HG03064 (cell line): ENCODE results near the gene C20orf141.
A peak's percentile ranks its signal among the peaks of the same experiment; 100 is the strongest.
"Not testable (repeated sequence)": the region's sequence is repeated elsewhere in the genome, so short reads cannot be mapped to it uniquely, and the experiment has no call there.

Source experiments
- ATAC-seq: cut with Tn5 transposase; IDR thresholded peaks from one replicate; pipeline ENCODE4 v1.9.1; 2021; ENCODE audit warnings: low read depth; ENCODE audit not compliant: unreplicated experiment

C20orf141 gene

DNA sequence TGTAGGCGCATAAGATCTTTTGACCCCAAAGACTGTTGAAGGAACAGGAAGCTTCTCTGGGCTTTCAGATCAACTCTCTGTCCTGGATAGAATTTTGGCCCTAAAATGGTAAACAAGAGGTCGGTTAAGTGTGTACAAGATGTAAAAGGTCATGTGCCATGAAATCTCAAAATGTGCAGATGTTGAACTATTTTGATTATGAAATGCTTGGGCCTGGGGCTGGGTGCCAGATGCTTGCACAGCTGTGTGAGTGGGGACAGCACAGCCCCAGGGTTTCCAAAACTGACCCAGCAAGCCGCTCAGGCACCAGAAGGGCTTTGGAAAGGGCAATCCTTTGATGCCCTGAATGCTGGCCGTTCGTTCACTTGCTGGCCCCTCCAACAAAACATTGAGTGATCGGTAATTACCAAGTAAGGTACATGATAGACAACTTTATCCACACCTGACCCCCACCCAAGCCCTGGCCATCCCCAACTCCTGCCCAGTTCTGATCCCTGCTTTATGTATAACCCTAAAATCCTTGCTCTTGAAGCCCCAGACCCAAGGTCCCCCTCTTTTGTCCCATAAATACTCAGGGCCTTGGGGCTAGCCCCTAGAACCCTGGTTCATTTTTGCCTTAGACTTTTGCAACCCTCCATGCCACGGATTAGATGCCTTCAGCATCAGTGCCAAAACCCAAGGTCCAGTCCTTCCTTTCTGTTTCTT, 3.3 kb downstream of the C20orf141 start:
- no peak for ATAC-seq

DNA sequence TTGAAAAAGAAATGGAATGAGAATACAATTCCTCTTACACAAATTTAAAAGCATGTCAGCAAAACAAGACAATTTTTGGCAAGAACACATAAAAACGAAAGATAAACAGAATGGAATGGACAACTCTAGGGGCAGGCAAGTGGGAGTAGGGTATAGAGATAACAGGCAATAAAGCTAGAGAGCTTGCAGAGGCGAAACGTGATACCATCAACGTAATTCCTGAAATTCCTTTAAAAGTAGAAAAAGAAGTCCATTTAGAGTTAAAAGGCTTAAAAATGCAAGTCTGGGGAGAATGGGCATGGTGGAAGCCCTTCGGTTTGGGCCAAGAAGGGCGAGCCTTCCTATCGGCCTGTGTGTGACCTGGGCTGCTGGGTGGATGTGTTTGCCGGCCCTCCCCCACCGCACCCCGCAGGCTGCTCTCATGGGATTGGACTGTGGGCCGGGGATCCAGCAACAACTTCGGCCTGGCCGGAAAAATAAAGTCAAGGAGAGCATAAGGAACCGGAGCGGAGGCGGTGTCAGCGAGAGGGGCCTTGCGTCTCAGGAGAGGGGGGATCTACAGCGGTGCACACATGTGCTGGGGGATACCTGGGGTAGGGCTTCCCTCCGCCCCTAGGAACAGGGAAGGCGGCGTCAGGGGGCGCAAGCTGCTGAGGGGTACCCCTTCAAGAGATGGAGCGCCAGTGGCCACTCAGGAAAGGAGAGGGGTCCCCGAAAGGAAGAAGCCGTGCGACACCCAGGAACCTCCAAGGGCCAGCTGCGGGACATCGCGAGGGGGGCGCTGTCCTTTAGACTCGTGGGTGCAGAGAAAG, 5.5 kb downstream of the C20orf141 start:
- no peak for ATAC-seq

DNA sequence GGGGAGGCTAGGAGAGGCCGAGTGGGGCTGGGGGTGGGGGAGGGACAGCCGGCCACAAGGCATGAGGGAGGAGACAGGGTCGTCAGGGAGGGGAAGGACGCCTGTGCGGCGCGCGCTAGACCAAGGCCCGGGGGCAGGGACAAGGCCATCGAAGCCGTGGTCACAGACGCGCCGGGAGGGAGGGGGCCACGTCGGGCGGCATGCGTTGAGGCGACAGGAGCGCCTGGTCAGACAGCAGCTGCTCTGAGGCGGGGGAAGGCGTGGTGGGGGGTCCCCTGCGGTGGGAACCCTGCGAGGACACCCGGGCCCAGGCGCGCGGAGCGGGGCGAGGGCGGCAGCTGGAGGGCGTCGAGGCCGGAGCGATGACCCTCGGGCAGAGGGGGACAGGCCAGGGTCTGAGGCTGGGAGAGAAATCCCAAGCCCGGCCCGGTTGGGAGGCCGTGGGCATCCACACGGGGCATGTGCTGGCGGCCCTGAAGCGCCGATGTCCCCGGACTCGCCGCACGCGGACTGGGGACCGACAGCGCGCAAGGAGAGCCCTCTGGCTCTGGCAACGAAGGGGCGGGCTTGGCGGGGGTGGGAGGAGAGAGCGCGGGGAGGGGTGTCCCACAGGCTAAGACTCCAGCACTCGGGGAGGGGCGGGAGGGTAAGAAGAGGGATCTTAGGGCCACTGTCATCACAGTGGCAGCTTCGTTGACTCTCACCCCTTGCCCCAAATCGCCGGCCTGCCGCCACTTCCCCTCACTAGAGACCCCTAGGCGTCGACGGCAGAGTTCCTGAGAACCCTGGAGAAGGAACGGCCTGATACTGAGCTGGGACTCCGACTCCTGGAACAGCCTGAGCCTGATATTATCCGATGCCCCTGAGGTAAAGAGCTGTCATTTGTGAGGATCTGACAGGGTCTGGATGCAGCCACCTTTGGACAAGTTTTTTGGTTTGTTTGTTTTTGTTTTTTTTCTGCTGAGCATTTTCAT, 6.4 kb downstream of the C20orf141 start:
- no peak for ATAC-seq

DNA sequence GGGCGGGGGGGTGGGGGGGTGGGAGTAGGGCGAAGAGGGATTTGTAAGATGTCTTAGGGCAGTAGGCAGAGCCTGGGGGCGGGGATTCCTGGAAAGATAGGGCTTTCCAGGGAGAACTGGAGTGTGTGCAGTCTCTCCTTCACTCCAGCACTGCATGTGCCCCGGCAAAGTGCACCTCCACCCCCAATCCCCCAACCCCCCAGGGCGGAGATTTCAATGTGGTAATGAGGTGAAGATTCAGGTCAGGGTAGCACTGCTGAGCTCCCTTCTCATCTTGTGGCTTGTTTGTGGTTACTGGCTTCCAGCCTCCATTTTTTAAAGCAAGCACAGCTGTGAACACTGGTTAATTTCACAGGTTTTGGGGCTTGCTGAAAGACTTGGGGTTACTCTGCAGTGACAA, 7.3 kb downstream of the C20orf141 start:
- no peak for ATAC-seq

DNA sequence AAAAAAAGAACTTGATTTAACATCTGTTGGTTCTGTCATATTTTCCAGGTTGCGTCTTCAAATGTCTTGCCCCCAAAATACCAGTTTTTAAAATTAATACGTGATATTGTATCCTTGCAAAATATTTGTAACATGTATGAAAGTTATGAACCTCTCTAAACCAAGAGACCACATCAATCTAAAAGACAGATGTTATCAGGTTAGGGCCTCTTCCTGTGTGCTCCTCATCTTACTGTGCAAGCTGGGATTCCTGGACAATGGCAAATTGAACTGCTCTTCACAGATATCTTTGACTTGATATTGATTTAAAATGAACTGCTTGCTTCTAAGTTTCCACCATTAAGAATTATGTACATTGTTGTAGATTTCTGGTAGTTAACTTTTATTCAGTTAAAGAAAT, 11.0 kb downstream of the C20orf141 start:
- no peak for ATAC-seq

DNA sequence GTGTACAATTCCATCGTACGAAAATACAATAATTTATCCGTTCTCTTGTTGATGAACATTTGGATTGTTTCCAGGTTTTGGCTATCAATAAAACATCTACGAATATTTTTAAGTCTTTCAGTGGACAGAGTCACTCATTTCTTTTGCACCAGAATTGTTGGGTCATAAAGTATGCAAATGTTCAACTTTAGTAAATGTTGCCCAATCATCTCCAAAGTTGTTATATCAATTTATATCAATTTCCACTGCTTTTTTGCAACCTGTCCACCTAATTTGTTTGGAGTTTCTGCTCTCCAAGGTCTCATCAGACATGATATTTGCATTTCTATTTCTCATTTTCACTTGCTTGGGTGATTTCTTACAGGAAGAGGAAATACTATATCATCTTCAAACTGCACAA, 11.9 kb downstream of the C20orf141 start:
- no peak for ATAC-seq

DNA sequence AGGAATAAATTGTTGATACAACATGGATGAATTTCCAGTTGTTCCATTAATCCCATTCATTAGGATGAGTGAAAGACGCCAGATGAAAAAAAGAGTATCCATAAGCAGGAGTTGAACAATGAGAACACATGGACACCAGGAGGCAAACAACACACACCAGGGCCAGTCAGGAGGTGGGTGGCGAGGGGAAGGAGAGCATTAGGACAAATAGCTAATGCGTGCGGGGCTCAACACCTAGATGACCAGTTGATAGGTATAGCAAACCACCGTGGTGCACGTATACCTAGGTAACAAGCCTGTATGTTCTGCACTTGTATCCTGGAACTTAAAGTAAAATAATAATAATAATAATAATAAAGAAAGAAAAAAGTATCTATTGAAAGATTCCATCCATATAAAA, 14.6 kb downstream of the C20orf141 start:
- no peak for ATAC-seq

DNA sequence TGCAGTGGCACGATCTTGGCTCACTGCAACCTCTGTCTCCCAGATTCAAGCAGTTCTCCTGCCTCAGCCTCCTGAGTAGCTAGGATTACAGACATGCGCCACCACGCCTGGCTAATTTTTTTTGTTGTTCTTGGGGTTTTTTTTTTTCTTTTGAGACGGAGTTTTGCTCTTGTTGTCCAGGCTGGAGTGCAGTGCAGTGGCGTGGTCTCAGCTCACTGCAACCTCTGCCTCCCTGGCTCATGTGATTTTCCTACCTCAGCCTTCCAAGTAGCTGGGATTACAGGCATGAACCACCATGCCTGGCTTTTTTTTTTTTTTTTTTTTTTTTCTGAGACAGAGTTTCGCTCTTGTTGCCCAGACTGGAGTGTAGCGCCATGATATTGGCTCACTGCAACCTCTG, 16.4 kb downstream of the C20orf141 start:
- ATAC-seq, result not testable (repeated sequence)

DNA sequence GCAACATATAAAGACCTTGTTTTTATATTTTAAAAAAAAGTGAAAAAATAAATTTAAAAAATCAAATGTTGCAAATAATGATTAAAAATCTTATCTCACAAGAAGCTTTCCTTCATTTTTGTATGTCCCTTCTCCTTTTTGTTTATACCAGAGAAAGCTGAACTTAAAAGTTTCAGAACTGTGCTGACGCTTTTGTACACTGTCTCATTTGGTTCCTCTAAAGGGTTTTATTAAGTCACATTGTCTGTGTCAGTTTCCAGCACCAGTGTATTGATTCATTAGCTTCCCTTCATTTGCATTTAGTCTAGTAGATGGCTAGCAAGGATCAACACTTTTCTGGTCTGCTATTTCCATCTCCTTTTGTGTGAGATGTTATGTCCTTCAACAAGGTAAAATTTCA, 19.0 kb downstream of the C20orf141 start:
- no peak for ATAC-seq

DNA sequence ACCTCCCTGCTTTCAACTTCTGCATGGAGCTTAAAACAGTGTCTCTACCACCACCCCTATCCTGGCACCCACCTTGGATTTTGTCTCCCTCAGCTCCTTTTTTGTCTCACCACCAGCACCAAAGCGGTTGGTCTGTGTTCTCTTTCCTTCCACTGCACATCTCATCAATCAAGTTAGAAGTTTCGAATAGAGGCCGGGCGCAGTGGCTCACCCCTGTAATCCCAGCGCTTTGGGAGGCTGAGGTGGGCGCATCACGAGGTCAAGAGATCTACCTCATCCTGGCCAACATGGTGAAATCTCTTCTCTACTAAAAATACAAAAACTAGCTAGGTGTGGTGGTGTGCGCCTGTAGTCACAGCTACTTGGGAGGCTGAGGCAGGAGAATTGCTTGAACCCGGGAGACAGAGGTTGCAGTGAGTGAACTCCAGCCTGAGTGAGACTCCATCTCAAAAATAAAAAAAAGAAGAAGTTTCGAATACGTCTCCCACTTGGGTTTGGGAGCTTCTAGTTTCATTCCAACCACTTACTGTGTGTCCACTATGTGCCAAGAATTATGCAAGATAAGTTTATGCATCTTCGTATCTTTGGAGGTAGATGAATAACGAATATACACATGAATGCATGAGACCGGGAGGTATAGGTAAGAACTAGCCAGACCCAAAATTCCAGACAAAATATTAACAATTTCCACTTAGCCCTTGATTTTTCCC, 19.8 kb downstream of the C20orf141 start:
- no peak for ATAC-seq

DNA sequence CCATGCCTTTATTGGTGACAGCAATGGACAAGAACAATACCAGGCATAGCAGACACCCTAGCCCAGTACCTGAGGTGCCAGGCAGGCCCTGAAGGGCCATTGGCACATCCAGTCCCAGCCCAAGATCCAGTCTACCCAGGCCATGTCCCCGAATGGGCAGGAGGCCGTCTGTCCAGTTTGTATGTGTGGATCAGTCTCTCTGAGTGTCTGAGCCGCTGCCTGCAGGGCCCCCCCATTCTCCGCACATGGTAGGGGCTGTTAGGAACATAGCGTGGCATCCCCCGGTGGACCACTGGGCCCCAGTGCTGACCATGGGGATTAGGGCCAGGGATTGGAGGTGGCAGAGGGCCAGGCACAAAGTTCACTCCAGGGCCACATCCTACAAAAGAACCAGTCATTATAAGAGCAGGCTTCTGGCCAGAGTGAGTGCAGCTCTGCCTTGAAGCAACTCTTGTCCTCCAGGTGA, 20.6 kb downstream of the C20orf141 start:
- ATAC-seq, result no peak

DNA sequence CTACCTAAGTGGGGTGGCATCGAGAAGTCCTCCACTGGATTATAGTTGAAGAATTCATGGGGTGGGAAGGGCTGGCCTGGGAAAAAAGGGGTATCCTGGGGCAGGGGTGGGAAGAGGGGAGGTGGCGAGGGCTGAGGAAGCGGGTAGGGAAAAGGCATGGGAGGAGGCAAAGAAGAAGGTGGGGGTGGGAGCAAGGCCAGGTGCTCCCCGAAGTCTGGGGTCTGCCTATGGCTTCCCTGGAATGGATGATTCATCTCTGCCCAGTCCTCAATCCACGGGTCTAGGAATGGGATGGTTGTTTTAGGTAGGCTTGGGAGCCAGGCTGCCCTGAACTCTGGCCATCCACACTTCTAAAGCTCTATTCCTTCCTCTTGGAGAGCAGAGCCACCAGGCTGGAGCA, 21.2 kb downstream of the C20orf141 start:
- no peak for ATAC-seq

DNA sequence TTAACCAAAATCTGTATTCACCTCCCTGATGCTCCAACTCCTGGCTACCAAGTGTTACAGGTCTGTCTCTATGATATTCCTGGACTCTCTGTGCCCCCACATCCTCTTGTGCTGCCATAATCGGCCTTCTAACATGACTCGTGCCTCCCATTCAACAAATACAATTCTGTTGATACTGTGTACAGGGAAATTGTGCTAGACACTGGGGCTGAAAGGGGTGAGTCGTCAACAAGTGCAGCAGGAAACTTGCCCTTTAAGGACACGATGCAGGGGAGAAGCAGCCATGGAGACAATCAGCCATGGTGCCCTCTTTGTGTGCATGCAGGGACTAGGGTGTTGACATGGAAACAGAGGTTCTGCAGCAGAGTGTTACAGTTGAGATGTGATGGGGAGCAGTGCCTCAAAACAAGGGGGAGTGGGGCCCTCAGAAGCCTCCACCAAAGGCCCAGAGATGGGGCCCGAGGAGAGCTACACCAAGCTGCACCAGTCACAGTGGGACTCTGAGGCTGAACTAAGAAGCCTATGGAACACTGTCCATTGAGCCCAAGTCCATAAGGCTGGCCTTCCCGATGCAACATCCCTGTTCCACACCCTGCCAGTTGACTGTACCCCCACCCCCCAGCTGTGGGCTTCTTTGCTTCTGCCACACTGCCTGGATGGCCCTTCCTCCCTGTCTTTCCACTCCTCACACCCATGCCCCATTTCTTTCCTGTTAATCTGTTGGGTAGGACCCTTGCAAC, 22.6 kb downstream of the C20orf141 start:
- ATAC-seq, result no peak

DNA sequence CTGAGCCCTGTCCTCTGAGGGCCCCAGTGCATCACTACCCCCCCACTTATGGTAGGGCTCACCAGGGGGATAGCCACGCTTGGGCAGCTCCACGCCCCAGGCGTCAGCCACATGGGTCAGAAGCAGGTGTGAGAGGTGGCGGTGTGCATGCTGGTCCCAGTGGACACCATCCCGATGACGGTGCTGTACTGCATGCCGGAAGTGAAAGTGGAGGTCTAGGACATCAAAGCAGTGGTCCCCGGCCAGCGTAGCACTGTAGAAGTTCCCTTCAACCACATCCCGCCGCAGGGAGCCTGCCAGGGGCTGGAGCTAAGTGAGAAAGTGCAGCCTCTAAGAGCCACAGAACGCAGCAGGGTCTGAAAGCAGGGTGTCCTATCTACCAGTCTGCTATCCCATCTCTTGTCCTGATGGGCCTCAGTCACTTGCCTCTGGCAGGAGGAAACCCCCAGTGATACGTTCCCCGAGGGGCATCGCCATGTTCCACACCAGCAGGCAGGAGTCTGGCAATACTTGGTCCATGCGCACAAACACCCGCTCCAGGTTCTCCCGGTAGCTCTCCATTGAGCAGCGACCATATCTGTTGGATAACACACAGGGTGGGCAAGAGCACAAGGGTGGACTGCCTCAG, 23.5 kb downstream of the C20orf141 start:
- ATAC-seq, result no peak

DNA sequence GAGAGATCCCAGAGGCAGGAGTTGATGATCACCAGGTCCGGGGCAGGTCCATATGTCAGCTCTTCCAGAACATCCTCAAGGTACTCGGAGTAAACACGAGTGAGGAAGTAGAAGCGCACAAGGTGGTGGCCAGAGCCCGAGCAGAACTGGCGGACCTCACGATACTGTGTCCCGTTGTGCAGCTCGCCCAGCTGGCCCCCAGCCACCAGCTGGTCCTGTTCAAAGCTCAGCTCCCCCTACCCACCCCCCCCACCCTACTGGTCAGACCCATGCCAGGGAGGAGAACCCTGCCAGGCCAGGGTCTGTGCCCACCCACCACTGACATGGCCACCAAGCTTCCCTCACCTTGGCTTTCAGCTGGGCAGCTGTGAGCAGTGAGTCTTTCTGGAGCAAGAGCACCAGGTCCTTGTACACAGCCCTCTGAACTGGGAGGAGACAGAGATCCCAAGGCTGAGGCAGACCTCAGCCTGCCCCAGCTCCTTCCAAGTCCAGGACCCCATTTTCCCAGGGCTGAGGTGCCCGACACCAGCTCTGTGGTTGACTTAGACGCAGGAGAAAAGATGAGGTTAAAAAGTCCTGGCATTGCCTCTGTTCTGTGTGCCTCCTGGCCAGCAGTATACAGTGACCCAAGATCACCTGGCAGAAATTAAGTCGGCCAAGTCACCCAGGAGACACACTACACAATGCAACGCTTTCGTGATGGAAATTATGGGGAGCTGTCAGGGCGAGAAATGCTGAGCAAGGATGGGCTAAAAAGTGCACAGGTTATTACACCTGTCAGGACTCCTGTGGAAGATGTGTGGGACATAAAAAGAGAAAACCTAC, 24.3 kb downstream of the C20orf141 start:
- ATAC-seq, result no peak

DNA sequence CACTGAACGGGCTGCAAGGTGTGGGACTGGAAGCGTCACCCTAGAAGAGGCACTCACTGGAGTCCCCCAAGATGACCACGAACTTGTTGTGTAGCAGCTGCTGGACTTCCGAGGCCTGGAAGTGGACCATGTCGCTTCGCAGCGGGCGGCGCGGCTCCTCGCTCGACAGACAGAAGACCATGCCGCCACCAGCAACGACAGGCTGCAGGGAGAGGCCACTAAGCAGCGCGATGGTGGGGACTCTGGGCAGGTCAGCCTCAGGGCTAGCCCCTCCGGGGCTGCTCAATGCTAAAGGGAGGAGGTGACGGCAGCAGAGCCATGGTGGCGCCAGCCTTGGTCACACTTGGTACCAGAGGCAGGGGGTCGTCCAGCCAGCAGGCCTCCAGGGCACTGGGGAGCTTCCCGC, 24.9 kb downstream of the C20orf141 start:
- ATAC-seq, result no peak

DNA sequence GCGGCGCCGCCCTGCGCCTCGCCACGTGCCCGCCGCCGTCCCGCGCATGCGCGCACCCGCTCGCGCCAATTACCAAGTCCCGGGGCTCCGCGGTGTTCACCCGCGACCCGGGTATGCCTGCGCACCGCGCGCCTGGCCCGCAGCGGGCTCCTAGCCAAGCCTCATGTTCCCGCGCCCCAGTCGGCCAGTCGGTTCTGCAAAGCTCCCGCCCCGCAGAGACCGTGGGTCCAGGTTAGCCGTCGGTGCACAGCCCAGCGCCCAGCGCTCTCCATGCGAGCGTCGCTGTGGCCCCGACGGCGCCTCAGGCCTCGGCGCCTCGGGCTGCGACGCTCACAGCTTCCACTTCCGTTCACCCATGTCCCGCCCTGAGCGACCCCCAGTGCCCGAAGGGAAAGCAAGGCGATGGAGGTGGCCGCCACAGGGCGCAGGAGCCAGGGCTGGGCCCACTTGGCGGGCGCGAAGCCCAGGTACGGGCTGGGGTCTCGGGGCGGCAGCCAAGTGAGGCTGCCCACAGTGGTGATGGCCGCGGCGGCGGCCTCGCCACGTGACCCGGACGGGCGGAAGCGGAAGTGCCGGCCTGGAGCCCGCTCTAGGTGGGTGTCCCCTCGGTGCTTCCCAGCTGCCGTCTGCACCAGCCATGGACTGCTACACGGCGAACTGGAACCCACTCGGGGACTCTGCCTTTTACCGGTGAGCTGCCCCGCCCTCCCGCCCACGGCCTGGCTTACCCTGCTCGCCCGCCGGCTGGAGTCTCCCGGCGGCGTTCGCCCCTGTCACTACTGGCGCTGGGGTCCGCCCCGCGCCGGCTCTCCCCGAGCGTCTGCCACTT, 25.6 kb downstream of the C20orf141 start, which contains the start of the genes PCED1A and VPS16:
TSS of gene PCED1A (minus strand) at position 518 of the 829 bp plus-strand sequence. CDS start 743 bp downstream, outside the sequence.
TSS of gene VPS16 (plus strand) at position 608 of the 829 bp plus-strand sequence. CDS start at position 638, 30 bp downstream.
- ATAC-seq, result peak; percentile 89
